CD4-positive, alpha-beta T cell treated with Interferon gamma for 1 hour (primary cell): ENCODE measurements around the gene FN1.

ENCODE experiments used
- DNase-seq: peaks from one replicate; pipeline ENCODE4 v3.0.0-alpha.2; 2020

FN1 gene

GRCh38 chr2:215382011-215382410 is 53.9 kb downstream of the FN1 start:
- no peak for DNase-seq

- DNase-seq, result no peak
These were observed 55.2 kb downstream of the FN1 start for GRCh38 chr2:215380699-215381098.

- no peak for DNase-seq
These were observed 55.9 kb downstream of the FN1 start for GRCh38 chr2:215379948-215380347.

- DNase-seq, result no peak
These were observed 56.8 kb downstream of the FN1 start for GRCh38 chr2:215379039-215379438.

GRCh38 chr2:215378045-215378444 is 57.8 kb downstream of the FN1 start:
- DNase-seq, result no peak

GRCh38 chr2:215377283-215377682 is 58.6 kb downstream of the FN1 start:
- DNase-seq, result no peak

GRCh38 chr2:215376103-215376780 is 59.6 kb downstream of the FN1 start:
- DNase-seq, result no peak

- DNase-seq, result no peak
These were observed 60.4 kb downstream of the FN1 start for GRCh38 chr2:215375467-215375830.

GRCh38 chr2:215374642-215375466 is 61.0 kb downstream of the FN1 start:
- DNase-seq, result no peak

- DNase-seq, result no peak
These were observed 61.9 kb downstream of the FN1 start for GRCh38 chr2:215374002-215374401.

GRCh38 chr2:215372968-215373649 is 62.8 kb downstream of the FN1 start:
- DNase-seq, result no peak

- no peak for DNase-seq
These were observed 63.7 kb downstream of the FN1 start for GRCh38 chr2:215371915-215372897.

- no peak for DNase-seq
These were observed 65.5 kb downstream of the FN1 start for GRCh38 chr2:215370112-215370965.

GRCh38 chr2:215369181-215369760 is 66.6 kb downstream of the FN1 start:
- no peak for DNase-seq

- DNase-seq, result no peak
These were observed 67.4 kb downstream of the FN1 start for GRCh38 chr2:215368493-215368809.

GRCh38 chr2:215367662-215368492 is 68.0 kb downstream of the FN1 start:
- no peak for DNase-seq

- no peak for DNase-seq
These were observed 69.3 kb downstream of the FN1 start for GRCh38 chr2:215366440-215367032.

- no peak for DNase-seq
These were observed 70.6 kb downstream of the FN1 start for GRCh38 chr2:215365184-215365658.

- no peak for DNase-seq
These were observed 71.4 kb downstream of the FN1 start for GRCh38 chr2:215364157-215365155.
